Measurements from ENCODE around the gene RTL9.

GRCh38 chrX:110381216-110381615 is 22.6 kb downstream of the RTL9 start:
- TF ChIP-seq CTCF (CRISPR knock-in tag; IDR thresholded peaks at IDR 0.05) (no peak), KDM4B (CRISPR knock-in tag; IDR thresholded peaks at IDR 0.05) (no peak), KDM1A (CRISPR knock-in tag; IDR thresholded peaks at IDR 0.05) (no peak), PAF1 (CRISPR knock-in tag; IDR thresholded peaks at IDR 0.05) (no peak), E2F2 (CRISPR knock-in tag; IDR thresholded peaks at IDR 0.05; ENCODE audit: borderline replicate concordance) (no peak), POLR2AphosphoS5 (IDR thresholded peaks at IDR 0.05; ENCODE audit: low read depth, low read length) (no peak), PREB (CRISPR knock-in tag; IDR thresholded peaks at IDR 0.05) (no peak), ZNF780A (CRISPR knock-in tag; IDR thresholded peaks at IDR 0.05) (no peak), RBAK (CRISPR knock-in tag; IDR thresholded peaks at IDR 0.05) (no peak), GMEB2 (CRISPR knock-in tag; IDR thresholded peaks at IDR 0.05; ENCODE audit: low read depth) (no peak), E2F5 (CRISPR knock-in tag; conservative IDR thresholded peaks at IDR 0.05) (no peak), EP300 (IDR thresholded peaks at IDR 0.05; ENCODE audit: low read depth in 2 of 2, low read length in 2 of 2) (no peak), EP300 (CRISPR knock-in tag; IDR thresholded peaks at IDR 0.05; ENCODE audit: borderline replicate concordance) (no peak), ZNF335 (CRISPR knock-in tag; IDR thresholded peaks at IDR 0.05) (no peak)

Data from HepG2 (cell line).